Measurements from ENCODE around the gene IPO8. TPM values are rescaled to one million over a fixed set of nuclear protein-coding genes. Genes with fewer than 3 reads are reported as not detected.

IPO8 gene
- total and polyA plus RNA-seq, 7 experiments from 2014 or later: 14.8 to 59.2 (median 35.3) TPM

- H3K27me3 Mint-ChIP-seq: no peaks in the 10 kb centered on the region
- POLR2A ChIA-PET: no interaction called here
Observed at GRCh38 chr12:30729547-30729946, 33.9 kb upstream of the IPO8 start.

GRCh38 chr12:30726647-30727046 is 31.0 kb upstream of the IPO8 start:
- peaks cover 2 to 69% (median 25%) of the 10 kb centered on the region in 5 donors for H3K36me3 Mint-ChIP-seq
- Histone ChIP-seq H3K4me3 (ENCODE audit: low read length) (no peak overlapping the region), H3K9me3 (ENCODE audit: control insufficient read depth in 2 of 3, low read length in 3 of 3) (no peaks in the 10 kb centered on the region), H3K27ac (ENCODE audit: low read depth, low read length) (no peak overlapping the region), H3K4me1 (ENCODE audit: control insufficient read depth in 2 of 2, insufficient read depth in 2 of 2, low read length in 2 of 2) (no peaks in the 10 kb centered on the region), H3K36me3 (ENCODE audit: control insufficient read depth in 2 of 3, insufficient read depth in 3 of 3, low read length in 3 of 3) (peaks cover 0 to 18% (median 5%) of the 10 kb centered on the region in 3 experiments), H3K27me3 (ENCODE audit: control insufficient read depth in 2 of 2, insufficient read depth in 2 of 2, low read length in 2 of 2) (no peaks in the 10 kb centered on the region)
- intact Hi-C loops (cut with micrococcal nuclease): no loop called here
- DNase-seq (no peak), ATAC-seq (no peak)
- H3K27me3 Mint-ChIP-seq: no peaks in the 10 kb centered on the region
- POLR2A ChIA-PET: no interaction called here
- H3K4me3 Mint-ChIP-seq: no peak overlapping the region
- CTCF ChIA-PET: no interaction called here
- H3K4me1 Mint-ChIP-seq: peaks cover 0 to 18% (median 0%) of the 10 kb centered on the region in 7 donors
- H3K27ac Mint-ChIP-seq: peak overlapping the region in 1 of 9 donors; percentile 10
- H3K9me3 Mint-ChIP-seq: no peaks in the 10 kb centered on the region

More at GRCh38 chr12:30729547-30729946, 33.9 kb upstream of the IPO8 start:
- H3K4me3 Mint-ChIP-seq: no peak overlapping the region
- Histone ChIP-seq H3K9me3 (ENCODE audit: control insufficient read depth in 2 of 3, low read length in 3 of 3) (no peaks in the 10 kb centered on the region), H3K27ac (ENCODE audit: low read depth, low read length) (no peak overlapping the region), H3K4me3 (ENCODE audit: low read length) (no peak overlapping the region), H3K4me1 (ENCODE audit: control insufficient read depth in 2 of 2, insufficient read depth in 2 of 2, low read length in 2 of 2) (no peaks in the 10 kb centered on the region), H3K27me3 (ENCODE audit: control insufficient read depth in 2 of 2, insufficient read depth in 2 of 2, low read length in 2 of 2) (no peaks in the 10 kb centered on the region), H3K36me3 (ENCODE audit: control insufficient read depth in 2 of 3, insufficient read depth in 3 of 3, low read length in 3 of 3) (peaks cover 0 to 14% (median 5%) of the 10 kb centered on the region in 3 experiments)
- ATAC-seq: no peak
- DNase-seq: no peak
- peak overlapping the region in 1 of 9 donors; percentile 3 for H3K27ac Mint-ChIP-seq
- peaks cover 2 to 66% (median 24%) of the 10 kb centered on the region in 5 donors for H3K36me3 Mint-ChIP-seq
- no peaks in the 10 kb centered on the region for H3K9me3 Mint-ChIP-seq
- peaks cover 0 to 18% (median 0%) of the 10 kb centered on the region in 7 donors for H3K4me1 Mint-ChIP-seq
- CTCF ChIA-PET: interaction anchor here (0.6 kb wide), 1 partner anchor 69 kb away, joined by 3 read pairs; no protein-coding TSS in a partner anchor
- intact Hi-C loops (cut with micrococcal nuclease): no loop called here

- Mint-ChIP-seq H3K9me3 (no peaks in the 10 kb centered on the region), H3K4me1 (peaks cover 0 to 18% (median 0%) of the 10 kb centered on the region in 7 donors), H3K36me3 (peaks cover 2 to 66% (median 25%) of the 10 kb centered on the region in 5 donors), H3K27me3 (no peaks in the 10 kb centered on the region), H3K4me3 (no peak overlapping the region), H3K27ac (no peak overlapping the region)
- no peaks in the 10 kb centered on the region for H3K4me1 ChIP-seq (ENCODE audit: control insufficient read depth in 2 of 2, insufficient read depth in 2 of 2, low read length in 2 of 2)
- DNase-seq: no peak
- H3K27me3 ChIP-seq (ENCODE audit: control insufficient read depth in 2 of 2, insufficient read depth in 2 of 2, low read length in 2 of 2): no peaks in the 10 kb centered on the region
- CTCF ChIA-PET: no interaction called here
- intact Hi-C loops (cut with micrococcal nuclease): no loop called here
- ATAC-seq: no peak
- POLR2A ChIA-PET: interaction anchor here (1.7 kb wide), 1 partner anchor 30 kb away, joined by 4 read pairs; the partner anchor contains the start of gene IPO8
- no peak overlapping the region for H3K4me3 ChIP-seq (ENCODE audit: low read length)
- no peak overlapping the region for H3K27ac ChIP-seq (ENCODE audit: low read depth, low read length)
- H3K9me3 ChIP-seq (ENCODE audit: control insufficient read depth in 2 of 3, low read length in 3 of 3): no peaks in the 10 kb centered on the region
- peaks cover 0 to 18% (median 5%) of the 10 kb centered on the region in 3 experiments for H3K36me3 ChIP-seq (ENCODE audit: control insufficient read depth in 2 of 3, insufficient read depth in 3 of 3, low read length in 3 of 3)
Observed at GRCh38 chr12:30725739-30726138, 30.1 kb upstream of the IPO8 start.

- DNase-seq: no peak
- Mint-ChIP-seq H3K27me3 (no peaks in the 10 kb centered on the region), H3K4me1 (no peaks in the 10 kb centered on the region), H3K27ac (no peak overlapping the region), H3K36me3 (peaks cover 2 to 60% (median 22%) of the 10 kb centered on the region in 5 donors), H3K9me3 (no peaks in the 10 kb centered on the region), H3K4me3 (no peak overlapping the region)
- H3K27ac ChIP-seq (ENCODE audit: low read depth, low read length): no peak overlapping the region
- intact Hi-C loops (cut with micrococcal nuclease): no loop called here
- POLR2A ChIA-PET: no interaction called here
- H3K4me1 ChIP-seq (ENCODE audit: control insufficient read depth in 2 of 2, insufficient read depth in 2 of 2, low read length in 2 of 2): no peaks in the 10 kb centered on the region
- no peak overlapping the region for H3K4me3 ChIP-seq (ENCODE audit: low read length)
- CTCF ChIA-PET: no interaction called here
- no peaks in the 10 kb centered on the region for H3K9me3 ChIP-seq (ENCODE audit: control insufficient read depth in 2 of 3, low read length in 3 of 3)
- no peak for ATAC-seq
- peaks cover 0 to 32% (median 0%) of the 10 kb centered on the region in 3 experiments for H3K36me3 ChIP-seq (ENCODE audit: control insufficient read depth in 2 of 3, insufficient read depth in 3 of 3, low read length in 3 of 3)
- H3K27me3 ChIP-seq (ENCODE audit: control insufficient read depth in 2 of 2, insufficient read depth in 2 of 2, low read length in 2 of 2): no peaks in the 10 kb centered on the region
Observed at GRCh38 chr12:30719060-30719459, 23.4 kb upstream of the IPO8 start.

GRCh38 chr12:30707613-30708342 is 12.1 kb upstream of the IPO8 start:
- Mint-ChIP-seq H3K36me3 (peaks cover 5 to 29% (median 12%) of the 10 kb centered on the region in 5 donors), H3K27me3 (no peaks in the 10 kb centered on the region), H3K27ac (peak overlapping the region in 1 of 9 donors; percentile 28), H3K4me3 (no peak overlapping the region), H3K4me1 (no peaks in the 10 kb centered on the region), H3K9me3 (no peaks in the 10 kb centered on the region)
- POLR2A ChIA-PET: no interaction called here
- no peak for ATAC-seq
- DNase-seq: no peak
- H3K27me3 ChIP-seq (ENCODE audit: control insufficient read depth in 2 of 2, insufficient read depth in 2 of 2, low read length in 2 of 2): no peaks in the 10 kb centered on the region
- intact Hi-C loops (cut with micrococcal nuclease): no loop called here
- no peaks in the 10 kb centered on the region for H3K4me1 ChIP-seq (ENCODE audit: control insufficient read depth in 2 of 2, insufficient read depth in 2 of 2, low read length in 2 of 2)
- H3K4me3 ChIP-seq (ENCODE audit: low read length): no peak overlapping the region
- H3K9me3 ChIP-seq (ENCODE audit: control insufficient read depth in 2 of 3, low read length in 3 of 3): no peaks in the 10 kb centered on the region
- peaks cover 0 to 12% (median 10%) of the 10 kb centered on the region in 3 experiments for H3K36me3 ChIP-seq (ENCODE audit: control insufficient read depth in 2 of 3, insufficient read depth in 3 of 3, low read length in 3 of 3)
- CTCF ChIA-PET: interaction anchor here (0.6 kb wide), 1 partner anchor 10 kb away, joined by 3 read pairs; no protein-coding TSS in a partner anchor
- no peak overlapping the region for H3K27ac ChIP-seq (ENCODE audit: low read depth, low read length)

GRCh38 chr12:30706476-30706875 is 10.8 kb upstream of the IPO8 start:
- Histone ChIP-seq H3K4me3 (ENCODE audit: low read length) (no peak overlapping the region), H3K9me3 (ENCODE audit: control insufficient read depth in 2 of 3, low read length in 3 of 3) (no peaks in the 10 kb centered on the region), H3K27me3 (ENCODE audit: control insufficient read depth in 2 of 2, insufficient read depth in 2 of 2, low read length in 2 of 2) (no peaks in the 10 kb centered on the region), H3K4me1 (ENCODE audit: control insufficient read depth in 2 of 2, insufficient read depth in 2 of 2, low read length in 2 of 2) (no peaks in the 10 kb centered on the region), H3K27ac (ENCODE audit: low read depth, low read length) (no peak overlapping the region), H3K36me3 (ENCODE audit: control insufficient read depth in 2 of 3, insufficient read depth in 3 of 3, low read length in 3 of 3) (peaks cover 0 to 10% (median 9%) of the 10 kb centered on the region in 3 experiments)
- DNase-seq: no peak
- intact Hi-C loops (cut with micrococcal nuclease): no loop called here
- Mint-ChIP-seq H3K36me3 (peaks cover 5 to 23% (median 12%) of the 10 kb centered on the region in 5 donors), H3K9me3 (no peaks in the 10 kb centered on the region), H3K27ac (no peak overlapping the region), H3K4me1 (no peaks in the 10 kb centered on the region), H3K4me3 (no peak overlapping the region), H3K27me3 (no peaks in the 10 kb centered on the region)
- CTCF ChIA-PET: interaction anchor here (0.6 kb wide), 1 partner anchor 1300 kb away, joined by 3 read pairs; no protein-coding TSS in a partner anchor
- ATAC-seq: no peak
- POLR2A ChIA-PET: interaction anchor here (1.3 kb wide), 1 partner anchor 12 kb away, joined by 4 read pairs; no protein-coding TSS in a partner anchor
